BE2C (cell line): ENCODE results near the gene ZFP2.
"Not testable (repeated sequence)": the region's sequence is repeated elsewhere in the genome, so short reads cannot be mapped to it uniquely, and the experiment has no call there.

Experiments used
- DNase-seq: peaks from one replicate; pipeline ENCODE4 v3.0.0-alpha.2; 2020
- H3K27me3 ChIP-seq: fragments of 250-450 bp; sonication (Bioruptor Pico); 2 replicates; pipeline ENCODE4 v1.5.1; 2020; ENCODE audit warnings: mild to moderate bottlenecking
- H3K36me3 ChIP-seq: fragments of 250-450 bp; sonication (Bioruptor Pico); 2 replicates; pipeline ENCODE4 v1.5.1; 2020; ENCODE audit warnings: mild to moderate bottlenecking
- H3K4me1 ChIP-seq: fragments of 250-450 bp; sonication (Bioruptor Pico); 2 replicates; pipeline ENCODE4 v1.5.1; 2020
- H3K4me3 ChIP-seq: 2 replicates; pipeline ENCODE4 v1.5.1; 2011; ENCODE audit warnings: low read depth, low read length
- H3K9me3 ChIP-seq: fragments of 250-450 bp; sonication (Bioruptor Pico); 2 replicates; pipeline ENCODE4 v1.5.1; 2020
- TF ChIP-seq, protein P1 (sequence below): IDR thresholded peaks from 2 replicates; pipeline ENCODE4 v1.5.1; 2012; ENCODE audit warnings: mild to moderate bottlenecking, low read depth, low read length

ZFP2 gene

DNA sequence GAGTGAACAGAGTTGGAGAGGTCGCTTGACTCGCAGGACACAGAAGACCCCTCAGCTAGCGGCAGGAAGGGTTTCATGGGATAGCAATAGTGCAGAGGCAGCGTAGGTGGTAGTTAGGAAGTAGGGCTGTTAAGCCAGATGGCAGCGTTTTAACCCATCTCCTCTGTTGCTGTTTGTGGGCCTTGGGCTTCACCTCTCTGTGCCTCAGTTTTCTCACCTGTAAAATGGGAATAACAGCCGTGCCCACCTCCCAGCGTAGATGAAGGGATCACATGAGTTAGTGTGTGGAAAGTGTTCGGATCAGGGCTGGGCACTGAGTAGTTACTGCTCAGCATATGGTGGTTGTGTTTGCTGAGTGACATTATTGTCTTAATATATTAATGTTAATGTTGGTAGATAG, 34.1 kb upstream of the ZFP2 start:
- Histone ChIP-seq H3K36me3 (peaks cover 39% of the 10 kb centered on the region), H3K4me3 (no peak overlapping the region), H3K9me3 (no peaks in the 10 kb centered on the region), H3K27me3 (no peaks in the 10 kb centered on the region), H3K4me1 (no peaks in the 10 kb centered on the region)
- TF ChIP-seq, protein P1, sequence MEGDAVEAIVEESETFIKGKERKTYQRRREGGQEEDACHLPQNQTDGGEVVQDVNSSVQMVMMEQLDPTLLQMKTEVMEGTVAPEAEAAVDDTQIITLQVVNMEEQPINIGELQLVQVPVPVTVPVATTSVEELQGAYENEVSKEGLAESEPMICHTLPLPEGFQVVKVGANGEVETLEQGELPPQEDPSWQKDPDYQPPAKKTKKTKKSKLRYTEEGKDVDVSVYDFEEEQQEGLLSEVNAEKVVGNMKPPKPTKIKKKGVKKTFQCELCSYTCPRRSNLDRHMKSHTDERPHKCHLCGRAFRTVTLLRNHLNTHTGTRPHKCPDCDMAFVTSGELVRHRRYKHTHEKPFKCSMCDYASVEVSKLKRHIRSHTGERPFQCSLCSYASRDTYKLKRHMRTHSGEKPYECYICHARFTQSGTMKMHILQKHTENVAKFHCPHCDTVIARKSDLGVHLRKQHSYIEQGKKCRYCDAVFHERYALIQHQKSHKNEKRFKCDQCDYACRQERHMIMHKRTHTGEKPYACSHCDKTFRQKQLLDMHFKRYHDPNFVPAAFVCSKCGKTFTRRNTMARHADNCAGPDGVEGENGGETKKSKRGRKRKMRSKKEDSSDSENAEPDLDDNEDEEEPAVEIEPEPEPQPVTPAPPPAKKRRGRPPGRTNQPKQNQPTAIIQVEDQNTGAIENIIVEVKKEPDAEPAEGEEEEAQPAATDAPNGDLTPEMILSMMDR: no peak
- no peak for DNase-seq

- TF ChIP-seq, protein P1: no peak
- Histone ChIP-seq H3K36me3 (peaks cover 55% of the 10 kb centered on the region), H3K4me3 (no peak overlapping the region), H3K27me3 (no peaks in the 10 kb centered on the region), H3K4me1 (no peaks in the 10 kb centered on the region), H3K9me3 (no peaks in the 10 kb centered on the region)
- no peak for DNase-seq
Measured at GRCh38 chr5:178866946-178867345, 28.8 kb upstream of the ZFP2 start.

DNA sequence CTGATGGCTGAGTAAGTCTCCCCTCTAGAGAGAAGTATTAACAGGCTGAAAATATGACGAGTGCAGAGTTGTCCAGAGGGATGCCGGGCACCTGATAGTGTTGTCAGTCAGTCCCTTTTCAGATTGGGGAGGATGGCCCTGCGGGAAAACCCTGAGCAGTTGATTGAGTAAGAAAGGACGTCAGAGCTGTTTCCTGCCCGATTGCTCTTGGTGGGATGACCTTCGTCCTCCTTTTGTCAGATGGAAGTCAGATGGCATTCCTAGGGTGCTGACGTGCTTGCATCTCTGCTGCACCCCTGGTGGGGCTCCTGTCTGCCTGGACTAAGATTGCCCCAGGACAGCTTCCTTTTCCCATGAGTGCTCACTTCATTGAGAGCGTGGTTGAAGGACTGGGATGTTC, 26.1 kb upstream of the ZFP2 start:
- H3K36me3 ChIP-seq: peaks cover 49% of the 10 kb centered on the region
- H3K4me3 ChIP-seq: no peak overlapping the region
- TF ChIP-seq, protein P1: no peak
- H3K4me1 ChIP-seq: no peaks in the 10 kb centered on the region
- H3K9me3 ChIP-seq: no peaks in the 10 kb centered on the region
- H3K27me3 ChIP-seq: no peaks in the 10 kb centered on the region
- DNase-seq: no peak

GRCh38 chr5:178870411-178870810, 25.3 kb upstream of the ZFP2 start:
- Histone ChIP-seq H3K4me1 (no peaks in the 10 kb centered on the region), H3K4me3 (no peak overlapping the region), H3K36me3 (peaks cover 49% of the 10 kb centered on the region), H3K27me3 (no peaks in the 10 kb centered on the region), H3K9me3 (no peaks in the 10 kb centered on the region)
- TF ChIP-seq, protein P1: no peak
- no peak for DNase-seq

GRCh38 chr5:178872302-178872701, 23.4 kb upstream of the ZFP2 start:
- Histone ChIP-seq H3K27me3 (no peaks in the 10 kb centered on the region), H3K4me3 (no peak overlapping the region), H3K9me3 (no peaks in the 10 kb centered on the region), H3K36me3 (peaks cover 48% of the 10 kb centered on the region), H3K4me1 (no peaks in the 10 kb centered on the region)
- TF ChIP-seq, protein P1: no peak
- DNase-seq: no peak

DNA sequence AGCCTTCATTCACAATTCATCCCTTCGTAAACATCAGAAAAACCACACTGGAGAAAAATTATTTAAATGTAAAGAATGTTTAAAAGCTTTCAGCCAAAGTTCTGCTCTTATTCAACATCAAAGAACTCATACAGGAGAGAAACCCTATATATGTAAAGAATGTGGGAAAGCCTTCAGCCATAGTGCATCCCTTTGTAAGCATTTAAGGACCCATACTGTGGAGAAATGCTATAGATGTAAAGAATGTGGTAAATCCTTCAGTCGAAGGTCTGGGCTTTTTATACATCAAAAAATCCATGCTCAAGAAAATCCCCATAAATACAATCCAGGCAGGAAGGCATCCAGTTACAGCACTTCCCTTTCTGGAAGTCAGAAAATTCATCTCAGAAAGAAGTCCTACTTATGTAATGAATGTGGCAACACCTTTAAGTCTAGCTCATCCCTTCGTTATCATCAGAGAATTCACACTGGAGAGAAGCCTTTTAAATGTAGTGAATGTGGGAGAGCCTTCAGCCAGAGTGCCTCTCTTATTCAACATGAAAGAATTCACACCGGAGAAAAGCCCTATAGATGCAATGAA, 12.5 kb upstream of the ZFP2 start:
- DNase-seq, H3K9me3 ChIP-seq, H3K4me3 ChIP-seq, H3K4me1 ChIP-seq, H3K27me3 ChIP-seq: not testable (repeated sequence)
- peaks cover 49% of the 10 kb centered on the region for H3K36me3 ChIP-seq
